Neutrophil (primary cell): ENCODE data around the gene ABCG4.

Experiments used
- H3K27ac ChIP-seq: fragments of 200-600 bp; sonication (generic); 2 replicates; pipeline ENCODE4 v1.5.1; 2016; ENCODE audit warnings: mild to moderate bottlenecking, moderate library complexity
- H3K27me3 ChIP-seq: fragments of 200-600 bp; sonication (generic); 2 replicates; pipeline ENCODE4 v1.6.0; 2016; ENCODE audit warnings: mild to moderate bottlenecking
- H3K36me3 ChIP-seq: fragments of 200-600 bp; sonication (generic); 2 replicates; pipeline ENCODE4 v1.5.1; 2017
- H3K4me1 ChIP-seq, 2 experiments: fragments of 200-600 bp in 1 of 2; sonication (generic) in 1 of 2; 1 replicate in 1 of 2; 2 replicates in 1 of 2; pipeline versions ENCODE4 v1.5.1 to v1.6.1; 2013 to 2016; ENCODE audit warnings: low read depth in 1 of 2, low read length in 1 of 2, mild to moderate bottlenecking in 1 of 2, moderate library complexity in 1 of 2; ENCODE audit not compliant: control insufficient read depth in 1 of 2, insufficient read depth in 1 of 2
- H3K4me3 ChIP-seq, 2 experiments: fragments of 200-600 bp in 1 of 2; sonication (generic) in 1 of 2; 1 replicate in 1 of 2; 2 replicates in 1 of 2; pipeline ENCODE4 v1.5.1; 2013 to 2016; ENCODE audit warnings: low read depth in 1 of 2, low read length in 1 of 2, mild to moderate bottlenecking in 1 of 2, moderate library complexity in 1 of 2
- H3K9me3 ChIP-seq: fragments of 200-600 bp; sonication (generic); 2 replicates; pipeline ENCODE4 v1.5.1; 2016
- TF ChIP-seq, protein P1 (sequence below): fragments of 200-600 bp; sonication (generic); IDR thresholded peaks from 2 replicates; pipeline ENCODE4 v1.5.1; 2016; ENCODE audit warnings: antibody characterized with exemption

ABCG4 gene

DNA sequence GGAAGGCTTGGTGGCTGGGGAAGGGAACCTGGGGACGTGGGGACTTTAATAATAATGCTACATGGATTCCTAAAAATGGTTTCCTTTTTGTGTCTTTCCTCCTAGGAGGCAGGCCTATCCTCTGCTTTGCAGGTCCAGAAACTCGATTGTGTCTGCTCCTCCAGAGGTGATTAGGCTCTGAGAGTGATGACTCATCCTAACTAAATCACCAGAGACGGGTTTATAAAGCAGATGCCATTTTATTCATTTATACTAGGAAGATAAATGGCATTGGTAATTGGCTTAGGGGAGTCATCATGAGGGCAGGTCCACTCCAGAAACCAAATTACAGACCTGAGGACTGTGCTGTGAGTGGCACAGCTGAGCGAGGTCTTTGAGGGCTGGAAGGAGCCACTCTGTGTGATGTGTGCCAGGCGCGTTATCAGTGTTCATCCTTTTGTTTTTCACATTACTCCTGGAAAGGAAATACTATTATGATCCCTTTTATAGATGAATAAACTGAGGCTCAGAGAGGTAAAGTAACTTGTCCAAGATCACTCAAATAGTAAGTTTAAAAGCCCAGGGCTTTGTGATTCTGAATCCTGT is 26.7 kb downstream of the ABCG4 start:
- no peak overlapping the region for H3K4me3 ChIP-seq
- H3K27ac ChIP-seq: peak overlapping the region; percentile 27
- peaks cover 28 to 32% of the 10 kb centered on the region in 2 experiments for H3K4me1 ChIP-seq
- H3K27me3 ChIP-seq: no peaks in the 10 kb centered on the region
- H3K9me3 ChIP-seq: no peaks in the 10 kb centered on the region
- TF ChIP-seq, protein P1, sequence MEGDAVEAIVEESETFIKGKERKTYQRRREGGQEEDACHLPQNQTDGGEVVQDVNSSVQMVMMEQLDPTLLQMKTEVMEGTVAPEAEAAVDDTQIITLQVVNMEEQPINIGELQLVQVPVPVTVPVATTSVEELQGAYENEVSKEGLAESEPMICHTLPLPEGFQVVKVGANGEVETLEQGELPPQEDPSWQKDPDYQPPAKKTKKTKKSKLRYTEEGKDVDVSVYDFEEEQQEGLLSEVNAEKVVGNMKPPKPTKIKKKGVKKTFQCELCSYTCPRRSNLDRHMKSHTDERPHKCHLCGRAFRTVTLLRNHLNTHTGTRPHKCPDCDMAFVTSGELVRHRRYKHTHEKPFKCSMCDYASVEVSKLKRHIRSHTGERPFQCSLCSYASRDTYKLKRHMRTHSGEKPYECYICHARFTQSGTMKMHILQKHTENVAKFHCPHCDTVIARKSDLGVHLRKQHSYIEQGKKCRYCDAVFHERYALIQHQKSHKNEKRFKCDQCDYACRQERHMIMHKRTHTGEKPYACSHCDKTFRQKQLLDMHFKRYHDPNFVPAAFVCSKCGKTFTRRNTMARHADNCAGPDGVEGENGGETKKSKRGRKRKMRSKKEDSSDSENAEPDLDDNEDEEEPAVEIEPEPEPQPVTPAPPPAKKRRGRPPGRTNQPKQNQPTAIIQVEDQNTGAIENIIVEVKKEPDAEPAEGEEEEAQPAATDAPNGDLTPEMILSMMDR: no peak
- peaks cover 64% of the 10 kb centered on the region for H3K36me3 ChIP-seq

DNA sequence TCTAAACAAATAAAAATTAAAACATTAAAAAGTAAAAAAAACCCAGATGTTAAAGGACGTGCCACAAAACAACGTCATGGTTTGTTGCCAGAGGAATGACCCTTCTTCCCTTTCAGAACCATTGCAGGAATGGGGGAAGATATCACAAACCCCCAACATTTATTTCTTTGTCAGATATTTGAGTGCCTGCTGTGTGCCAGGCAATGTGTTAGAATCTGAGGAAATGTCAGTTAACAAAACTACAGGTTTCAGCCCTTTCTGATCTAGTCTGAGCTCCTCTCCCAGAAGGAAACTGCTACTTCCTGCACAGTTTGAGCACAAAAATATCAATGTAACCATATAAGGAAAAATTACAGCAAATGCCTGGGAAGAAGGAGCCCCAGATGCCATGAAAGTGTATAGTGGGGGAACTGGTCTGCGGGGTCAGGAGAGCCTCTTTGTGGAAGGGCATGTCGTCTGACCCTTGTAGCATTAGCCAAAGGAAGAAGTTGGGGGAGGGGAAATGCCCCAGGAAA is 29.4 kb downstream of the ABCG4 start:
- Histone ChIP-seq H3K4me1 (peaks cover 29 to 33% of the 10 kb centered on the region in 2 experiments), H3K9me3 (no peaks in the 10 kb centered on the region), H3K27ac (peak overlapping the region; percentile 69), H3K27me3 (no peaks in the 10 kb centered on the region), H3K4me3 (no peak overlapping the region), H3K36me3 (peaks cover 82% of the 10 kb centered on the region)
- TF ChIP-seq, protein P1: no peak

DNA sequence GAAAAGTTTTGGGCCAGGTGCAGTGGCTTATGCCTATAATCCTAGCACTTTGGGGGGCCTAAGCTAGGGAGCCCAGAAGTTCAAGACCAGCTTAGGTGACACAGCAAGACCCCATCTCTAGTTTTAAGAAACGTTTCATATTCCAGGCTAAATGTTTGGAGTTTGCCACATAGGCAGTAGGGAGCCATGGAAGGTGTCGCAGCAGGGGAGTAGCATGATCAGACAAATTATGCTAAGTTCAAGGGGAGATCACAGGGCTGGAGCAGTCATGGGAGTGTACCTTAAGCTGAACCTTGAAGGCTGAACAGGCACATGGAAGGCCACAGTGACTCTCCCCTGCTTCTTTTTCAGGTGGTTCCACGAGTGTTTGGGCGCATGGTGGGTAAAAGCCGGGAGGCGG is 30.5 kb downstream of the ABCG4 start:
- Histone ChIP-seq H3K27ac (peak overlapping the region; percentile 69), H3K4me3 (no peak overlapping the region), H3K4me1 (peaks cover 29 to 33% of the 10 kb centered on the region in 2 experiments), H3K27me3 (no peaks in the 10 kb centered on the region), H3K36me3 (peaks cover 82% of the 10 kb centered on the region), H3K9me3 (no peaks in the 10 kb centered on the region)
- TF ChIP-seq, protein P1: no peak

DNA sequence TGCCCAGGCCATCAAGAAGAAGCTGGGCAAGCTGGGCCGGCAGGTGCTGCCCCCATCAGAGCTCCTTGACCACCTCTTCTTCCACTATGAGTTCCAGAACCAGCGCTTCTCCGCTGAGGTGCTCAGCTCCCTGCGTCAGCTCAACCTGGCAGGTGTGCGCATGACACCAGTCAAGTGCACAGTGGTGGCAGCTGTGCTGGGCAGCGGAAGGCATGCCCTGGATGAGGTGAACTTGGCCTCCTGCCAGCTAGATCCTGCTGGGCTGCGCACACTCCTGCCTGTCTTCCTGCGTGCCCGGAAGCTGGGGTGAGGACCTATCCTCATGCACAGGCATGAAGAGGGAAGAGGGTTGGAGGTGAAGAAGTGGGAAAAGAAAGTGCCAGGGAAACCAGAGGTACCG is 31.1 kb downstream of the ABCG4 start:
- H3K9me3 ChIP-seq: no peaks in the 10 kb centered on the region
- H3K27ac ChIP-seq: no peak overlapping the region
- H3K36me3 ChIP-seq: peaks cover 80% of the 10 kb centered on the region
- H3K27me3 ChIP-seq: no peaks in the 10 kb centered on the region
- H3K4me3 ChIP-seq: no peak overlapping the region
- peaks cover 29 to 33% of the 10 kb centered on the region in 2 experiments for H3K4me1 ChIP-seq
- TF ChIP-seq, protein P1: no peak

DNA sequence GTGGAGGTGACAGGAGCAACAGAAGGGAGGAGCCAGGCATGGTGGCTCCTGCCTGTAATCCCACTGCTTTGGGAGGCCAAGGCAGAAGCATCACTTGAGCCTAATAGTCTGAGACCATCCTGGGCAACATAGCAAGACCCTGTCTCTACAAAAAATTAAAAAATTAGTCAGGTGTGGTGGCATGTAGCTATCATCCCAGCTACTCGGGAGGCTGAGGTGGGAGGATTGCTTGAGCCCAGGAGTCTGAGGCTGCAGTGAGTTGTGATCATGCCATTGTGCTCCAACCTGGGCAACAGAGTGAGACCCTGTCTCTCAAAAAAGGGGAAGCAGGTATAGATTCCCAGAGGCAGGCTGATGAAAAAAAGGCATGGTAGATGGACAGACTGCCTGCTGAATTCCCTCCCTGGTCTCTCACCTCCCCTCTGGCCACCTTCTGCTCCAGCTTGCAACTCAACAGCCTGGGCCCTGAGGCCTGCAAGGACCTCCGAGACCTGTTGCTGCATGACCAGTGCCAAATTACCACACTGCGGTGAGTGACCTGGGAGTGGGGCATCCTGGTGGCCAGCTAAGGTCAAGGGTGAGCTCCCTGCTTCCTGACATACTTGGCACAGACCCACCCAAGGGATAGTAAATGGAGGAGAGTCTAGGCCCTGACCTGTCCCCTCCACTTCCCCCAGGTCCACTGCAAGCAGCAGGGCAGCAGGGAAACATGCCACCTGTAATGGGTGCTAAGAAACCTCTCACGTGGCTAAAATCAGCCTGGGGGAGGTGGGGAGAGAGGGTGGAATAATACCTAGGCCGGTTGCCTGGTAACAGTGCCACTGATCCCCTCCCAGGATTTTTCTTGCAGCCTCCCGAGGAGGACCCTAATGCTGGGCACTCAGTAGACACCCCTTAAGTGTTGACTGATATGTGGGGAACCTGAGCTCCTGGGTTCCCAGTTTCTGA is 32.2 kb downstream of the ABCG4 start:
- Histone ChIP-seq H3K27me3 (no peaks in the 10 kb centered on the region), H3K4me1 (peaks cover 29 to 33% of the 10 kb centered on the region in 2 experiments), H3K4me3 (no peak overlapping the region), H3K27ac (peak overlapping the region; percentile 76), H3K36me3 (peaks cover 69% of the 10 kb centered on the region), H3K9me3 (no peaks in the 10 kb centered on the region)
- TF ChIP-seq, protein P1: no peak
